ENCODE data around the gene ECHDC3.

DNA sequence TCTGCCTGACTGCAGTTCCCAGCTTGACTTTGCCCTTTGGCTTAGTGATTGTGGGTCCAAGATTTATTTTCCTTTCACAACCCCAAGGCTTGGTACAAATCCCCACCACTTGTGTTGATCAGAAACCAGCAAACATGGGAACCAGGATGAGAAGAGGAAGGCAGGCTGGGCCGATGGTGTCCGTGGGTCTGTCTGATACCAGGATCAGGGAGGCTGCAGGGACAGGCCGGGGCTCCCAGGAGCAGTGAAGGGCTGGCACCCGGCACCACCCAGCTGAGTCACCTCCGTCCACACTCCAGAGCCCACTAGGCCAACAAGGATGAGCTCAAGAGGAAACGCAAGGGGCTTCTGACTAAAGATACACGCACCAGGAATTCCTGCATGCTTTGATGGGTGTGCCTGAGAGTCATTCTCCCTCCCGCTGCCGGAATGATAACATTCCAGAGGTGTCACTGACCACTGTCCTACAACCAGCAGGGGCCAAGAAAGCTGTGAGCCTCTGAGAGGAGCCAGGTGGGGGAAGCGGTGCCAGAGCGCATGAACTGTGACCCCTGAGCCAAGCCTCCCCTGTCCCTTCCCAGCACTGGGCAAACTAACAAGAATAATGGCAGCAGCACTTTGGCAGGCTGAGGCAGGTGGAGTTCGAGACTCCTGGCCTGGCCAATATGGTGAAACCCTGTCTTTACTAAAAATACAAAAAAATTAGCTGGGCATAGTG, 51.7 kb downstream of the ECHDC3 start:
- no peak for TF ChIP-seq ZNF256 (CRISPR knock-in tag; conservative IDR thresholded peaks at IDR 0.05)
- TF ChIP-seq RXRA (CRISPR knock-in tag; IDR thresholded peaks at IDR 0.05) = peak; percentile 34; the same call in 1 of the 2 replicates
- peak; percentile 74 for TF ChIP-seq HDAC1 (CRISPR knock-in tag; IDR thresholded peaks at IDR 0.05)
- TF ChIP-seq, protein P1, sequence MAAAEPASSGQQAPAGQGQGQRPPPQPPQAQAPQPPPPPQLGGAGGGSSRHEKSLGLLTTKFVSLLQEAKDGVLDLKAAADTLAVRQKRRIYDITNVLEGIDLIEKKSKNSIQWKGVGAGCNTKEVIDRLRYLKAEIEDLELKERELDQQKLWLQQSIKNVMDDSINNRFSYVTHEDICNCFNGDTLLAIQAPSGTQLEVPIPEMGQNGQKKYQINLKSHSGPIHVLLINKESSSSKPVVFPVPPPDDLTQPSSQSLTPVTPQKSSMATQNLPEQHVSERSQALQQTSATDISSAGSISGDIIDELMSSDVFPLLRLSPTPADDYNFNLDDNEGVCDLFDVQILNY (CRISPR knock-in tag; conservative IDR thresholded peaks at IDR 0.05) = no peak

Measured in HepG2 (cell line).